Measurements from ENCODE around the gene CDK14.

- no peak for TF ChIP-seq CTCF (IDR thresholded peaks at IDR 0.05; ENCODE audit: low read length)
- TF ChIP-seq EZH2 (optimal IDR thresholded peaks at IDR 0.05; ENCODE audit: low read depth, low read length): no peak
- no peak for TF ChIP-seq EZH2phosphoT487 (IDR thresholded peaks at IDR 0.05; ENCODE audit: low read length)
These were observed 172.9 kb downstream of the CDK14 start for GRCh38 chr7:90769036-90769435.
